HG03066 (cell line): ENCODE data around the gene KCNS1.
"Not testable (repeated sequence)": the region's sequence is repeated elsewhere in the genome, so short reads cannot be mapped to it uniquely, and the experiment has no call there.

Experiments used
- ATAC-seq: cut with Tn5 transposase; IDR thresholded peaks from one replicate; pipeline ENCODE4 v1.9.1; 2021; ENCODE audit warnings: low read depth; ENCODE audit not compliant: unreplicated experiment

Gene KCNS1, protein sequence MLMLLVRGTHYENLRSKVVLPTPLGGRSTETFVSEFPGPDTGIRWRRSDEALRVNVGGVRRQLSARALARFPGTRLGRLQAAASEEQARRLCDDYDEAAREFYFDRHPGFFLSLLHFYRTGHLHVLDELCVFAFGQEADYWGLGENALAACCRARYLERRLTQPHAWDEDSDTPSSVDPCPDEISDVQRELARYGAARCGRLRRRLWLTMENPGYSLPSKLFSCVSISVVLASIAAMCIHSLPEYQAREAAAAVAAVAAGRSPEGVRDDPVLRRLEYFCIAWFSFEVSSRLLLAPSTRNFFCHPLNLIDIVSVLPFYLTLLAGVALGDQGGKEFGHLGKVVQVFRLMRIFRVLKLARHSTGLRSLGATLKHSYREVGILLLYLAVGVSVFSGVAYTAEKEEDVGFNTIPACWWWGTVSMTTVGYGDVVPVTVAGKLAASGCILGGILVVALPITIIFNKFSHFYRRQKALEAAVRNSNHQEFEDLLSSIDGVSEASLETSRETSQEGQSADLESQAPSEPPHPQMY

DNA sequence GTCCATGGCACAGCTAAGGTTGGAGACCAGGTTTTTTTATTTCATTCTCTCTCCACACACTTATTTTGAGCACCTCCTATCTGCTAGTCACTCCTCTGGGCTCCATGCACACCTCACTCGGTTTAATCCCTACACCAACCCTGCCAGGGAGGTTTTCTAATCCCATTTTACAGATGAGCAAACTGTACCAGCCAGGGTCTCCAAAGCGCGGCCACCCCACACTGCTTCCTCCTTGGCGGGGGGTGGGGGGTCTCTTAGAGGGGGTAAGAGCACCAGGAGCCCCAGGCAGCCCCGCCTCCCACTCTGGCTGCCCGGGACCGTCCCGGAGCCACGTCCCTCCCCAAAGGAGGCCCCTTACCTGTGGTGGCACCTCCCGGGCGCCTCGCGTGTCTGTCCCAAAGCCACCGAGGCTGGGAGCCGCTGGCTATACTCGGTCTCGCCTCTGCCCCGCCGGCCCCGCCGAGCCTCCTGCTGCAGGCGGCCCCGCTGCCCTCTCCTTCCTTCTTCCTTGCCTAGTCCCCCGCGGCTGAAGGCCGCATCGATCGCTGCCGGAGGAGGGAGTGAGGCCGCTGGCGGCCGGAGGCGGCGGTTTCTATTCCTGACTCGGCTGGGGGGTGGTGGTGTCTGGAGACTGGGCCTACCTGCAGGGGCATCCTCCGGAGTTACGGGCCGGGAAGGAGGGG is at the start of gene KCNS1:
Gene KCNS1, minus strand, starts transcription at position 565 of the 683 bp plus-strand sequence. CDS start 1,891 bp downstream, outside the sequence.
- no peak for ATAC-seq

DNA sequence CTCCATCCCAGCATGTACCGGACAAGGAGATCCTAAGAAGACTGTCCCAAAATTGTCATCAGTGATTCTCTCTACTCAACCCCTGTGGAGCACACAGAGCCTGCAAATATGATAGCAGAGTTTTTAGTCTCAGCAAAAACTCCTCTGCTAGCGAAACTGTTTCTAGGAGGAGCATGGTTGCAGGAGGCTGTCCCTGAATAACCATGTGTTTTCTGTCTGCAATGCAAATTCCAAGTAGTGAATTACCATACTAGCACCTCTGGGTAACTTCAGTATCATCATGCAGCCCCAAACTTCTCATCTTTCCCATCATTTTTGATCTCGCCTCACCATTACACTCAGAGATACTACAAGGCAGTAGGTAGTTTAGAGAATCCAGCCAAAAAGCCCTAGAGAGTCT is 48.1 kb upstream of the KCNS1 start:
- no peak for ATAC-seq

DNA sequence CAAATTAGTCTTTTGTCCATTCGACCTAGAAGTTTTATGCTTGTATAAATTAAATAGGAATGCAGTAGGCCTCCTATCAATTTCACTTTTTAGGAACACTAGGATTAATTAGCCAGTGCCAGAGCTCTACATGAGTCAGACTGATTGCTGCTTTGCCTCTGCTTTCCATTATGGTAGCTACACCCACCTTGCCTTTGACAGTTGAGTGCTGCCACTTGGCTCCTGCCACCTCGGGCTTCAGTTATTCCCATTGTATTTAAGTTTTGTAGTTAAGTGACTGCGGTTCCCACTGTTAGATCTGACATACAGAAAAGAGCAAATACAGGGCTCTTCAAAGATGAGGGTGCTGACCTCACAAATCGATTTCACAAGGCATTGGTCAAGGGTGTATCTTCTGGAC is 39.9 kb upstream of the KCNS1 start:
- no peak for ATAC-seq

DNA sequence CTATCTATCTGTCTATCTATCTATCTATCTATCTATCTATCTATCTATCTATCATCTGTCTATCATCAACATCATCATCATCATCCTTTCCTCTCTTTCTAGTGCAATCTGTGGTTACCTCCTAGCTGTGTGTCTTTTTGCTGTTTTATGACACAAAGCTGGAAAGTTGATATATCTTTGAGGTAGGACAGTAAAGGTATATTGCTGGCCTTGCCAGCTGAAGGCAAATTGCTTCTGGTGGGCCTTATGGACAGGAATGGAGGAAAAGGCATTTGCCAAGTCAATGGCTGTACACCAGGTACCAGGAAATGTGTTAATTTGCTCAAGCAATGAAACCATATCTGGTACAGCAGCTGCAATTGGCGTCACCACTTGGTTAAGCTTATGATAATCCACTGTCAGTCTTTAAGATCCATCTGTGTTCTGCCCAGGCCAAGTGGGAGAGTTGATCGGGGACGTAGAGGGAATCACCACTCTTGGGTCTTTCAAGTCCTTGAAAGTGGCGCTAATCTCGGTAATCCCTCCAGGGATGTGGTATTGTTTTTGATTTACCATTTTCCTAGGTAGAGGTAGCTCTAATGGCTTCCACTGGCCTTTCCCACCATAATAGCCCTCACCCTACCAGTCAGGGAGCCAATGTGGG is 38.9 kb upstream of the KCNS1 start:
- ATAC-seq = not testable (repeated sequence)

DNA sequence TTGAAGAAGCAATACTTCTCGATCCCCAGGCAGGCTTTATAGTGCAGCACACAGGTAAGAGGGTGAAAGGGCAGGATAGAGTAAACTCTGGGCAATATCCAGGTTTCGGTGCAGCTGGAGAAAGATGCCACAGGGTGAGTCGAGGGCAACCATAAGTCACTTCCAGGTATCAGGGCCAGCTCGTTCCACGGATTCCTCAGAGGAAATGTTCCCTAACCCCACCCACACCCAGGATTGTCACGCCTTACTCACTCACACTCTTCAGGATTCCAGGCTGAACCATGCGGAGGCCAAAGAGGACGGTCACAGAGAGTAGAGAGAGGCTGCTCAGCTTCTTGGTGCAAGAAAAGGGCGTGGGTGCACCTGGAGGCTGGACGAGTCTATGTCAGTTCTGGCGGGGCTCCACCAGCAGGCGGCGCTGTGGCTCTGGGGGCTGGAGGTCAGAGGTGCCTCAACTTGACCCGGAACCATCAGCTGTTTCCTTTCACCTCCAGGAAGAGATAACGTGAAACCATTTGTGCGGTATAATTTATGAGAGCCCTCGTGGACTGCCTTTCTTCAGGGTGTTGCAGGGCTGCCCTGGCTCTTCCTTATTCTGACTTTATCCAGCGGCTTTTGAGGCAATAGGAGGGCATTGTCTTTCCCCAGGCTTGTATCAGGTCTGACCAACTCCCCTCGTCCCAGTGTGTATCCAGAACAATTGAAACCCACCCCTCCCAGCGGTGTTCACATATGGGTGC is 37.8 kb upstream of the KCNS1 start:
- no peak for ATAC-seq

DNA sequence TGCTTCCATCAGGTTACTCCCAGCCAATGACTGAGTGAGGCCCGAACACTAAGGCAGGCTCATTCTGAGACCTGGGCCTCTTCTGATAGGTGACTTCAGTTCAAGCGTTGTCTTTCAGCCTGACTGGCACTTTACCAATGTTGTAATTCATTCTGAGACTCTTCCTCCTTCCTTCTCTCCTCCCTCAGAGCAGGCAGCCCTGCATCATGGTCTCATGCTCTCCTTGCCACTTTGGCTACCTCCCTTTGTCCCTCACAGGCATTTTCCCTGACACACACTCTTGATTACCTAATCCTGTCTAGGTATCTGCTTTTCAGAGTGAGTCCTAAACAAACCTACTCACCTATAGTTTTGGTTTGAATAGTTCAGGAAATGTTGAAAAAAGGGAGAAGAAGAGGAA is 36.0 kb upstream of the KCNS1 start:
- ATAC-seq = no peak

DNA sequence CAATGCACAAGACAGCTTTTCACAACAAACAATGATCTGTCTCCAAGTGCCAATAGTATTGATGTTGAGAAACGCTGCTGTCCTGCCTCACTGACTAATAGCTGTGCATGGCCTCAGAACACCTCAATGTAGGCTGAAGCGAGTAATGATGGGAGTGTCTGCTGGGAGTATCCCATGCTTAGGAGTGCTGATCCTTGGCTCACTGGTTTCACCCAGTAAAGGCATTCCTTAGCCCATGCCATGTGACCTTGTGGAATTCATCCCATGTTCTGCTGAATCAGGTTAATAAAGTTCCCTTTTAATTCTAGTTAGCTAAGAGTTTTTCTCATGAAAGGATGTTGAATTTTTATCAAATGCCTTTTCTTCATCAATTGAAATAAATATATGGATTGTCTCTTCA is 27.2 kb upstream of the KCNS1 start:
- no peak for ATAC-seq

DNA sequence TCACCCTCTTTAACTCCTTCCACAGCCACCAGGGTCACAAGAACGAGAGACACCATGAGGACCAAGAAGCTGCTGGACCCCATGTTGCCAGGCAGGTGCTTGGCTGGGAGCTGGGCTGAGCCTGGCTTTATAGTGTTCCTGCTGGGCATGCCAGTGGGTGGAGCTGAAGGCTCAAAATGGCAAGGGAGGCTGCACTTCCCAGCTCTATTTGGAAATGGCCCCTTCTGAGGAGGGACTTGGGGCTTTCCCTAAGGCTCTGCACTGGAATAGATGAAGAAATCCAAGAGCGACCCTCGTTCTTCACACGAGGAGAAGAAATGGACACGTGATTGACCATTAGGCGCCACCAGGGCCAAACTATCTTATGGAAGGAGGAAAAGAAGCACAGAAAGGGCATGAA is 23.4 kb upstream of the KCNS1 start, which contains the start of gene WFDC12:
Gene WFDC12, minus strand, starts transcription at position 101 of the 400 bp plus-strand sequence. Its CDS starts 18 bp downstream, at position 83.
- ATAC-seq = no peak

DNA sequence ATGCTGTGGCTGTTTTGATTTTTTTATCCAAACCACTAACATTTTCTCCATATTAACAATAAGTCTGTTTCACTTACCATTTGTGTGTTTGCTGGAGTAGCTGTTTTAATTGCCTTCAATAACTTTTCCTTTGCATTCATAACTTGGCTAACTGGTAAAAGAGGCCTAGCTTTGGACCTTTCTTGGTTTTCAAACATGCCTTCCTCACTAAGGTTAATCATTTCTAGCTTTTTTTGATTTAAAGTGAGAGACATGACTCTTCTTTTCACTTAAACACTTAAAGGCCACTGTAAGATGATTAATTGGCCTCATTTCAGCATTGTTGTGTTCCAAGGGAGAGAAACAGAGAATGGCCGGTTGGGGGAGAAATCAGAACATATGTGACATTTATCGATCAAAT is 20.5 kb upstream of the KCNS1 start:
- no peak for ATAC-seq

DNA sequence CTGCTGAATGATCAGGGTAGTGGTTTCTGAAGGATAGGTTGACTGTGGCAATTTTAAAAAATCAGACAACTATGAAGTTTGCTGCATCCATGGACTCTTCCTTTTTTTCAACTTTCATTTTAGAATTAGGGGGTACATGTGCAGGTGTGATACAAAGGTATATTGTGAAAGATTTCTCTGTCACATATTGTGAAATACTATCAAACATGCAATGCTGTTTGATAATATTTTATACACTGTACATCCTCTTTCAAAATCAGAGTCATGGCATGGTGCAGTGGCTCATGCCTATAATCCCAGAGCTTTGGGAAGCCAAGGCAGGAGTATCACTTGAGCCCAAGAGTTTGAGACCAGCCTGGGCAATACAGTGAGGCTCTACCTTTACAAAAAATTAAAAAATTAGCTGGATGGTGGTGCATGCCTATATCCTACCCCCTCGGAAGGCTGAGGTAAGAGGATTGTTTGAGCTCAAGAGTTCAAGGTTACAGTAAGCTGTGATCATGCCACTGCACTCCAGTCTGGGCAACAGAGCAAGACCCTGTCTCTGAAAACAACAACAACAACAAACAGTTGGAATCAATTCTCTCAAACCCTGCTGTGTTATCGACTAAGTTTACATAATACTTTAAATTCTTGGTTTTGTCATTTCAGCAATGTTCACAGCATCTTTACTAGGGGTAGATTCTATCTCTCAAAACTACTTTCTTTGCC is 18.8 kb upstream of the KCNS1 start:
- no peak for ATAC-seq

DNA sequence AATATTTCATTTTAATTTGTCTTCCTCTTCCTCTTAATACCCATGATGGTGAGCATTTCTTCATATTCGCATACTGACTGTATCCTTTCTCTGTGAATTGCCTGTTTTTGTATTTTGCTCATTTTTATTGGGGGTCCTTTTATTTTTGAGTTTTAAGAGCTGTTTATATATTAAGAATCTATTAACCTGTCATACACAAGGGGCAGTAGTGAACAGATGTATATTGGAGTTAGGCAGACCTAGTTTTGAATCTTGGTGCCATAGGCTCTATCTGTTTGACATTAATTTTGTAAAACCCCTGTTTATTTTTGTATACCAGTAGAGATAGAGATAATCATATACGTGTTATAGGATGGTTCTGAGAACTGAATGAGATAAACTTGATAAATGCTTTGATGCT is 17.1 kb upstream of the KCNS1 start:
- ATAC-seq = no peak

DNA sequence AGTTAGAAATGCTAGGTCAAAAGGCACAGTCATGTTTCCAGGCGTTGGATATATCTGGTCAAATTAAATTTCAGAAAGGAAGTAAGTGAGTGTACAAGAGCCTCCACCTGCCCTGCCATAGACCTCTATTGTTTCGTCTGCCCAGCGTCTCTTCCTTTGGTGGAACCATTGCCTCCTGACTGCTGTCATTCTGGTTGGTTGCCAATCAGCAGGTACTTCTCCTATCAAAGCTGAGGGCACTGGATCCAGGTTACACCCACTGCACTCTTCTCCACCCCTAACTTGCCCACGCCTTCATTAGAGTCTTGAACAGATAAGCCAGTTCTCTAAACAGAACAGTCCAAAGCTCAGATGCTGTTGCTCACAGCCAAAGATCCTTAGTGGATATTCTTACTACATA is 16.7 kb upstream of the KCNS1 start:
- no peak for ATAC-seq

DNA sequence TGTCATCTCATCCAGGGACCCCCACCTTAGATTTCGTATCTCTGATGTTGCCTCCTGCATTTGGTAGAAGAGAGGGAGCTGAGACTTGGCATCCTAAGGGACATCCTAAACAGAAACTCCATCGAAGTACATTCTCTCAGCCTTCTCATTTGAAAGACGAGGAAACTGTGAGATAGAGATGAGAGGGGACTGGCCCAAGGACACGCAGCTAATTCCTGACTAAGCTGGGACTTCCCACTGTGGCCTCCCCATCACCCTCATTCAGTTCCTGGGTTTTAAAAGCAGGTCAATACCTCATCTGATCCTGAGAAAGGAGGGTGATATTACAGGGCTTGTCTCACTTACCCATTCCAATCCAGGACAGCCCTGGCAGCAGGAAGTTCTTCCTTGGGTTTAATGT is 14.9 kb upstream of the KCNS1 start:
- no peak for ATAC-seq

DNA sequence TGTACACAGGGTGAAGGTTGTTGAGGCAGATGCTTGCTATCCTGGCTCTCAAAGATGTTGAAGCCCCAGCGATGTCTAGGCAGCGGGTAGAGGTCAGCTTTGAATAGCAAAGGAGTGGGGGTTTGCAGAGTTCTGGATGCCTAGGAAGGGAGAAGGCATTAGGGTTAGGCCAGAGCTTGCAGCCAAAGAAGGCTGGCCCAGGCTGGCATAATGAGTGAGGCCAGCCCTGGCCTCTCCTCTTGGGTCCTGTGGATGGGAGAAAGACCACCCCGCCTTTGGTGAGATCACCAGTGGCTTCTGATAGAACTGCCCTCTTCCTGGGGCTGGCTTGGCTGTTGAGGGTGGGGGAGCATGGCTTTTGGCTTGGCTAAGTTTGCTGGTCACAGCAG is 14.5 kb upstream of the KCNS1 start:
- no peak for ATAC-seq

DNA sequence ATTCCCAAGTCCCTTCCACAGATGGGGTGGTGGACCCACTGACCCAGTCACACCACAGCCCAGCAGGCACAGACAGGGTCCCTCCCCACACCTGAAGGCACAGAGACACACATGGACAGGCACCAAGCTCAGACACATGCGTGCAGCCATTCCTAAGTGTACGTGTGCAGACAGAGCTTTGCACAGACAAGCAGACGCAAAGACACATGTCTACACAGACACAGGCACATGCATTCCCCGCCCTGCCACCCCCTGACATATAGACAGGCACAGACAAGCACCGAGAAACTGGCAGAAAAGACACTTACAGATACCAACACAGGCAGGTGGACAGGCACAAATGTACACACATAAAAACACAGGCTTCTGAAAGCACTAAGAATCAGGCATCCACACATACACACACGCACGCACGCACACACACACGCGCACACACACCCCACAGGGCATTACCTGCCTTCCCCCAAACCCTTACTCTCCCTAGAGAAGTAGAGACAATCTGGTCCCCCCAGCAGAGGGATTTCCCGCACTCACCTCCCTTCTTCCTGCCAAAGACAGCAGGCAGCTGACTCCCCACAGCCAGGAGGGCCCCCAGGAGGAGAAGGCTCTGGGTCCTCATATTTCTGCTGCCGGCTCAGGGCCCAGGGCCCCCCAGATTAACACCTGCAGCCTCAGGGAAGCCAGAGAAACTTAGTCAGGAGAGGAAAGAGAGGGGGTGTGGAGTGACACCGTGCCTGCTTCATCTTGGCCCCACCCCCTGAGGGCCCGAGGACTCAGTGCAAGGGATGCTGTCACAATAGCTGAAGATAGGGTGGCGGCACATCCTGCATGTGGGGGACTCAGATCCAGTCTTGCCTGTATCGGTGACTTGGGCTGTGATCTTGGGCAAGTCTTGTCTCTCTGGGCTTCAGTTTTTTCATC is 13.8 kb upstream of the KCNS1 start, which contains the start of gene WFDC5:
Gene WFDC5, minus strand, starts transcription at position 710 of the 921 bp plus-strand sequence. Its CDS starts 91 bp downstream, at position 619.
- no peak for ATAC-seq

DNA sequence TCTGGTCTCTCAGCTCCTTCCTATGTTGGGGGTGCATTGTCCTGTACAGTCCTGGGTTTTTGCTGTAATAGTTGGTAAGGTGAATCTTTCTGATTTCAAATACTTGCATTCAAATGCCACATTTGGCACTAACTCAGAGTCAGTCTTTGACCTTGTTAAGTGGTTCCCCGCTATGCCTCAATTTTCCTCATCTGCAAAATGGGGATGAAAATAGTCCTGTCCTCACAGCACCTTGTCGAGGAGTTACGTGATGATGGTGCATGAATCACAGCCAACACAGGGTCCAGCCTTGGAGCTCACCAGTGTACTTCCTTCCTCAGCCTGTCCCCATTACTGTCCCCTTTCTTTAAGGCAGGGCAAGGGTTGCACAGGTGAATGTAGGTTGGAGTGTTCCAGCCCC is 12.9 kb upstream of the KCNS1 start:
- no peak for ATAC-seq

DNA sequence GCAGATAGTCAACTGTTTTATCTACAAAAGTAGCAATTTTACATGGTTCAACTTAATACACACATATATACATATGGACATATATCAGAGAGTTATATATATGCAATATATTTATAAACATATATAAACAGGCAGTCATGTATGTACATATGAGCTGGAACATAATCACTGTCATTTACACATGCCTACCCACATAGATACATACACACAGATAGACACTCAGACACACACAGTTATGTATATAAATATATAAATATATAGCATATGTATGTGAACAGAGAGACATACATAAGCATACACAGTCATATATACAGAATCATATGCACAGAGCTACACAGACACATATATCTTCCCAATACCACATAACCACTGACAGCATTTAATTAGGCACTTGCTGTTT is 11.8 kb upstream of the KCNS1 start:
- ATAC-seq = no peak

DNA sequence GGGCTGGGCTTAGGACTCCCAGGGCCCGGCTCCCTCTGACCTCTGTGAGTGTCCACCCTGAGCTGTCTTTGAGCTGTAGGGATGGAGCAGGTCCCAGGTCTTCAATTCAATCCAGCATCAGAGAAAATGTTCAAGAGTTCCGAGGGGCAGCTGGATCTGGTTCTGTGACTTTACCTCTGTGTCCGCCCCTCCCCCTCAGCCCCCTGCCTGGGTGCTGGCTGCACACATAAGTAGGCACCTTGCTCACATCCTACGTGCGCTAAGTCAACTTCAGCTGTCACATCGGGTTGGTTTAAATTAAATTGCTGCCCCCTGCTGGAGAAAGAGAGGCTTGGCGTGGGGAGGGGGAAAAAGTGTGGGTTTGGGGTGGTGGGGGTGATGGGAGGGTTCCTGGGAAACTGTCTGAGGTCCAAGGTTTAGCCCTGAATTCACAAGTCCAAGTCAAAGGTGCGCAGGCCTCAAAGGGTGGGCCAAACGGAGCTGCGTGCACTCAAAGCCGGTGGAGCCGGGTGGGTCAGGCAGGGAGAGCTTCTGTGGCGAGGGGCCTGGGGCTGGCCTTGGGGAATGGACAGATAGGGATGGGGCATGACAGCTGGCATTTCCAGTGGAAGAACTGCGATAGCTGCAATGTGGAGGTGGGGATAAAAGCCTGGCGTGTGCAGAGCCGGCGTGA is 11.0 kb upstream of the KCNS1 start:
- no peak for ATAC-seq
